ENCODE data around the gene CFAP300. TPM values are rescaled to one million over a fixed set of nuclear protein-coding genes. Genes with fewer than 3 reads are reported as not detected.
A peak's percentile ranks its signal among the peaks of the same experiment; 100 is the strongest.

CFAP300 gene
- total RNA-seq, 1 experiment from 2014 or later = 1.9 TPM

GRCh38 chr11:102118937-102119336 lies 71.7 kb downstream of the CFAP300 start:
- H3K36me3 ChIP-seq (ENCODE audit: low read depth) = peaks cover 47% of the 10 kb centered on the region
- H3K27ac ChIP-seq = peak overlapping the region; percentile 69
- peaks cover 100% of the 10 kb centered on the region for H3K79me2 ChIP-seq (ENCODE audit: low read depth)
- no peak for TF ChIP-seq EZH2 (IDR thresholded peaks at IDR 0.05; ENCODE audit: low read depth)
- TF ChIP-seq CTCF (conservative IDR thresholded peaks at IDR 0.05) = no peak
- H3K9me3 ChIP-seq (ENCODE audit: insufficient read depth, low read depth) = no peaks in the 10 kb centered on the region
- peaks cover 84% of the 10 kb centered on the region for H3K4me1 ChIP-seq (replicated peaks; ENCODE audit: insufficient read depth)
- H3K4me3 ChIP-seq = no peak overlapping the region; the same call in 1 of the 2 replicates
- DNase-seq = no peak
- H4K20me1 ChIP-seq (ENCODE audit: insufficient read depth) = peaks cover 11% of the 10 kb centered on the region
- H3K27me3 ChIP-seq (ENCODE audit: insufficient read depth, low read depth) = no peaks in the 10 kb centered on the region
- peak overlapping the region; percentile 72 for H3K4me2 ChIP-seq
- no peak overlapping the region for H2AFZ ChIP-seq
- BruUV-seq (replicated peaks) = no TSS peak
- intact Hi-C loops (cut with micrococcal nuclease; ENCODE audit: unreplicated experiment) = no loop called here
- POLR2A ChIA-PET (ENCODE audit: unreplicated experiment) = interaction anchor here (0.7 kb wide), 1 partner anchor 34 kb away, joined by 9 read pairs; no protein-coding TSS in a partner anchor
- H3K9me2 ChIP-seq (ENCODE audit: insufficient read depth) = no peaks in the 10 kb centered on the region
- peaks cover 48% of the 10 kb centered on the region for H3F3A ChIP-seq (ENCODE audit: insufficient read depth, low read depth)
- CTCF ChIA-PET = interaction anchor here (0.5 kb wide), 1 partner anchor 689 kb away, joined by 3 read pairs; no protein-coding TSS in a partner anchor

- peak overlapping the region; percentile 69 for H3K27ac ChIP-seq
- ChIA-PET CTCF (no interaction called here), POLR2A (ENCODE audit: unreplicated experiment) (no interaction called here)
- H3K79me2 ChIP-seq (ENCODE audit: low read depth) = peaks cover 100% of the 10 kb centered on the region
- no TSS peak for BruUV-seq (replicated peaks)
- peaks cover 8% of the 10 kb centered on the region; the same call in 1 of the 2 replicates for H3K9me3 ChIP-seq (ENCODE audit: insufficient read depth, low read depth)
- TF ChIP-seq EZH2 (IDR thresholded peaks at IDR 0.05; ENCODE audit: low read depth) (no peak), CTCF (conservative IDR thresholded peaks at IDR 0.05) (no peak)
- peak overlapping the region; percentile 35; the same call in 1 of the 2 replicates for H3K4me3 ChIP-seq
- peaks cover 48% of the 10 kb centered on the region for H3F3A ChIP-seq (ENCODE audit: insufficient read depth, low read depth)
- intact Hi-C loops (cut with micrococcal nuclease; ENCODE audit: unreplicated experiment) = no loop called here
- H2AFZ ChIP-seq = no peak overlapping the region
- peaks cover 11% of the 10 kb centered on the region for H4K20me1 ChIP-seq (ENCODE audit: insufficient read depth)
- no peaks in the 10 kb centered on the region for H3K9me2 ChIP-seq (ENCODE audit: insufficient read depth)
- peak overlapping the region; percentile 72 for H3K4me2 ChIP-seq
- H3K27me3 ChIP-seq (ENCODE audit: insufficient read depth, low read depth) = no peaks in the 10 kb centered on the region
- H3K36me3 ChIP-seq (ENCODE audit: low read depth) = peaks cover 46% of the 10 kb centered on the region
- peak in 1 of 2 experiments; percentile 88 for DNase-seq
- H3K4me1 ChIP-seq (replicated peaks; ENCODE audit: insufficient read depth) = peaks cover 74% of the 10 kb centered on the region
Observed at GRCh38 chr11:102119997-102120396, 72.8 kb downstream of the CFAP300 start.

- Histone ChIP-seq H3F3A (ENCODE audit: insufficient read depth, low read depth) (peaks cover 48% of the 10 kb centered on the region), H4K20me1 (ENCODE audit: insufficient read depth) (peaks cover 11% of the 10 kb centered on the region), H3K9me3 (ENCODE audit: insufficient read depth, low read depth) (peaks cover 9% of the 10 kb centered on the region; the same call in 1 of the 2 replicates), H2AFZ (no peak overlapping the region), H3K4me3 (peak overlapping the region; percentile 35; the same call in 1 of the 2 replicates), H3K79me2 (ENCODE audit: low read depth) (peaks cover 100% of the 10 kb centered on the region), H3K27ac (peak overlapping the region; percentile 69), H3K4me2 (peak overlapping the region; percentile 72), H3K9me2 (ENCODE audit: insufficient read depth) (no peaks in the 10 kb centered on the region), H3K27me3 (ENCODE audit: insufficient read depth, low read depth) (no peaks in the 10 kb centered on the region), H3K36me3 (ENCODE audit: low read depth) (peaks cover 41% of the 10 kb centered on the region), H3K4me1 (replicated peaks; ENCODE audit: insufficient read depth) (peaks cover 69% of the 10 kb centered on the region)
- no peak for TF ChIP-seq CTCF (conservative IDR thresholded peaks at IDR 0.05)
- no peak for TF ChIP-seq EZH2 (IDR thresholded peaks at IDR 0.05; ENCODE audit: low read depth)
- POLR2A ChIA-PET (ENCODE audit: unreplicated experiment) = interaction anchor here (0.5 to 0.8 kb wide), 2 partner anchors 11 to 48 kb away, joined by 3 to 9 read pairs; no protein-coding TSS in a partner anchor
- DNase-seq = peak in 1 of 2 experiments; percentile 89
- CTCF ChIA-PET = no interaction called here
- BruUV-seq (replicated peaks) = no TSS peak
- intact Hi-C loops (cut with micrococcal nuclease; ENCODE audit: unreplicated experiment) = no loop called here
Observed at GRCh38 chr11:102120437-102120973, 73.3 kb downstream of the CFAP300 start.

Data from PC-9 (cell line).